Nephron (organoid): ENCODE measurements around the gene RASA4.
"Not testable (repeated sequence)": the region's sequence is repeated elsewhere in the genome, so short reads cannot be mapped to it uniquely, and the experiment has no call there.

Experiments
- H3K27ac Mint-ChIP-seq, 3 experiments: 2 replicates each; pipeline ENCODE4 v1.8.0; 2020; ENCODE audit warnings: mixed read lengths in 3 of 3, mild to moderate bottlenecking in 2 of 3, moderate library complexity in 1 of 3
- H3K27me3 Mint-ChIP-seq: 2 replicates; pipeline ENCODE4 v1.8.0; 2021; ENCODE audit warnings: low read depth, mild to moderate bottlenecking, moderate library complexity, mixed read lengths
- H3K36me3 Mint-ChIP-seq: 2 replicates; pipeline ENCODE4 v1.8.0; 2020; ENCODE audit warnings: low read depth, mixed read lengths
- H3K4me1 Mint-ChIP-seq: 2 replicates; pipeline ENCODE4 v1.8.0; 2020; ENCODE audit warnings: mixed read lengths
- H3K4me3 Mint-ChIP-seq, 3 experiments: 2 replicates each; pipeline ENCODE4 v1.8.0; 2020; ENCODE audit warnings: mild to moderate bottlenecking in 3 of 3, mixed read lengths in 3 of 3, moderate library complexity in 2 of 3
- H3K9me3 Mint-ChIP-seq: 2 replicates; pipeline ENCODE4 v1.8.0; 2020; ENCODE audit warnings: mixed read lengths

Gene RASA4

GRCh38 chr7:102613575-102614345 lies 2.8 kb downstream of the RASA4 start:
- H3K4me3 Mint-ChIP-seq: not testable (repeated sequence)

DNA sequence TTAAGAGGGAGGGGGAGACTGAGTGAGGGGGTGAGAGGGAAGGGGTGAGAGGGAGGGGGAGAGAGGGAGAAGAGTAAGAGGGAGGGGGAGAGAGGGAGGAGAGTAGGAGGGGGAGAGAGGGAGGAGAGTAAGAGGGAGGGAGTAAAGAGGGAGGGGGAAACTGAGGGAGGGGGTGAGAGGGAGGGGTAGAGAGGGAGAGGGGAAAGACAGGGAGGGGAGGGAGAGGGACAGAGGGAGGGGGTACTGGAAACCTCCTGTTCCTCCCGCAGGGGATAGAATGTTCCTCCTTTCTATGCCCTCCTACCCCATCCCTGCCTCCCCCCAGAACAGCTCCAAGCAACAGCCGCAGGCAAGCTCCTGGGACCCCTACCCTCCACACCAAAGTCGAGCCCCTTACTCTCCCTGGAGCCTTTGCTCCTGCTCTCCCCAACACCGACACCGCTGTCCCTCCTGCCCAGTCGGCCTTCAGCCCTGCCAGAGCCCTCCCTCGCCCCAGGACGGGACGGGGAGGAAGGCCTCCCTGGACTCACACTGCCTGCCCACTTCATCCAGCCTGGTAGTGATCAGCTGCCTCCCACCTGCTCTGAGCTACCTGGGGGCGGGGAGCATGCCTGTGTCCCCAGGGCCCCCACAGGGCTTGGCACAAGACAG lies 4.8 kb downstream of the RASA4 start:
- not testable (repeated sequence) for H3K27me3 Mint-ChIP-seq, H3K9me3 Mint-ChIP-seq, H3K27ac Mint-ChIP-seq, H3K36me3 Mint-ChIP-seq, H3K4me1 Mint-ChIP-seq
- peak overlapping the region in 1 of 3 experiments; percentile 61 for H3K4me3 Mint-ChIP-seq

More at GRCh38 chr7:102613575-102614345, 2.8 kb downstream of the RASA4 start:
- H3K4me1 Mint-ChIP-seq, H3K9me3 Mint-ChIP-seq, H3K27me3 Mint-ChIP-seq, H3K27ac Mint-ChIP-seq, H3K36me3 Mint-ChIP-seq: not testable (repeated sequence)

DNA sequence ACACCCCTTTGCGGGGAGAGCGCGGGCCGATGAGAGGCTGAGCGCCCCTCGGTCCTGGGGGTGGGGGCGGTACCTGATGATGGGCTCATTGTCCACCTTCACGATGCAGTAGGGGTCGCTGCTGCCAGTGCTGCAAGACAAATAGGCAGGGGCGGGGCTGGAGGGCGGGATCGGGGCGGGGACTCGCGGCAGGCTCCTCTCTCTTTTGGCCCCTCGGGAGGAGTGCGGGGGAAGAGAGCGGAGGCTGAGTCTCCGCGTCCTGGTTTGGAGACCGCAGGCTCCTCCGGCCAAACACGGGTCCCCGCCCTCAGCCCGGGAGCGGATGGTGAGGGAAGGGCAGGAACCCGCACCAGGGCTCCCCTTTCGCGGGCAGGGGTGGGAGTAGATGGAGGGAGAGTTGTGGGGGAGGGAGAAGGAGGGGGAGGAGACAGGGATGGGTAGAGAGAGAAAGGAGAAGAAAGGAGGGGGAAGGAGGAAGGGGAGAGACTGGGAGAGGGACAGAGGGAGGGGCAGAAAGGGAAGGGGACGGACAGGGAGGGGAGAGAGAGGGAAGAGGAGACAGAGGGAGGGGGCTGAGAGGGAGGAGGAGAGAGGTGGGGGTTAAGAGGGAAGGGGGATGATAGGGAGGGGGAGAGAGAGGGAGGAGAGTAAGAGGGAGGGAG lies 5.4 kb downstream of the RASA4 start:
- not testable (repeated sequence) for H3K36me3 Mint-ChIP-seq, H3K27ac Mint-ChIP-seq, H3K9me3 Mint-ChIP-seq, H3K27me3 Mint-ChIP-seq, H3K4me1 Mint-ChIP-seq, H3K4me3 Mint-ChIP-seq

DNA sequence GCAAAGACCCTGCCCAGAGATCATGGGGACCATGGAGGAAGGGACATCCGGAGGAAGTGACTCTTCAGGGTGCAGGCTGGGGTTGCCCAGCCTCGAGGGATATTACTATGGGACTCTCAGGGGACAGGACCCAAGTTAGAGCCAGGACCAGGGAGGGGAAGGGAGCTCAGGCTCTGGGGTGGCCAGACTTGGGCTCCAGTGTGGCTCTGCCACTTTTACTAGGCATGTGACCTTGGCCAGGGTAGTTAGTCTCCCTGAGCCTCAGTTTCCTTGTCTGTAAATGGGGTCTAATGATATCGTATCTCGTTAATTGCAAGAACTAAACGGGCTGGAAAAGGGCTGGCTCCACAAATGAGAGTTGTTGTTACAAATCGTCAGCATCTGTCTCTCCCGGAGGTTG lies 6.1 kb downstream of the RASA4 start:
- H3K36me3 Mint-ChIP-seq, H3K4me1 Mint-ChIP-seq, H3K27ac Mint-ChIP-seq, H3K9me3 Mint-ChIP-seq, H3K4me3 Mint-ChIP-seq, H3K27me3 Mint-ChIP-seq: not testable (repeated sequence)

- not testable (repeated sequence) for H3K9me3 Mint-ChIP-seq, H3K27me3 Mint-ChIP-seq, H3K36me3 Mint-ChIP-seq, H3K4me3 Mint-ChIP-seq, H3K27ac Mint-ChIP-seq, H3K4me1 Mint-ChIP-seq
Observed at GRCh38 chr7:102609734-102610133, 6.8 kb downstream of the RASA4 start.

DNA sequence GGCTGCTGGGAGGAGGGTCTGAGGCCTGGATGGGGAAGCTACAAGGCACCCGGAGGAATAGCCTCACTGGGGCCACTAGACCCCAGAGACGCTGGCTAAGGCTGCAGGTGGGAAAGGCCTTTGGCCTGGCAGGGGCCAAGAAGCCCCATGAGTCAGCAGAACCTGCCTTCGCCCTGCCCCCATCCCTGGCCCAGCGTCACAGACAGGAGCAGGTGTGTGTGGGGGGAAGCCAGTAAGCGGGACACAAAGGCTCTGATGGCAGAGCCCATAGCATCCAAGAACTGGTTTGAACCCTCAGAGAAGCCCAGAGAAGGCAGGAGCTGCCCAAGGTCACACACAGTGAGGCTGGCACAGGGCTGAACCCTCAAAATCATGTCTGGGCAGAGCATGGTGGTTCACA lies 9.7 kb downstream of the RASA4 start:
- H3K27ac Mint-ChIP-seq, H3K9me3 Mint-ChIP-seq, H3K4me1 Mint-ChIP-seq, H3K36me3 Mint-ChIP-seq, H3K4me3 Mint-ChIP-seq, H3K27me3 Mint-ChIP-seq: not testable (repeated sequence)

- not testable (repeated sequence) for H3K27me3 Mint-ChIP-seq, H3K9me3 Mint-ChIP-seq, H3K36me3 Mint-ChIP-seq, H3K4me1 Mint-ChIP-seq, H3K27ac Mint-ChIP-seq, H3K4me3 Mint-ChIP-seq
Observed at GRCh38 chr7:102604431-102605145, 12.0 kb downstream of the RASA4 start.

GRCh38 chr7:102602317-102602716 lies 14.2 kb downstream of the RASA4 start:
- not testable (repeated sequence) for H3K9me3 Mint-ChIP-seq, H3K27ac Mint-ChIP-seq, H3K4me1 Mint-ChIP-seq, H3K27me3 Mint-ChIP-seq, H3K36me3 Mint-ChIP-seq, H3K4me3 Mint-ChIP-seq

GRCh38 chr7:102599699-102600098 lies 16.9 kb downstream of the RASA4 start:
- not testable (repeated sequence) for H3K27me3 Mint-ChIP-seq, H3K36me3 Mint-ChIP-seq, H3K4me1 Mint-ChIP-seq, H3K27ac Mint-ChIP-seq, H3K4me3 Mint-ChIP-seq, H3K9me3 Mint-ChIP-seq

GRCh38 chr7:102596036-102596435 lies 20.5 kb downstream of the RASA4 start:
- not testable (repeated sequence) for H3K27me3 Mint-ChIP-seq, H3K27ac Mint-ChIP-seq, H3K4me1 Mint-ChIP-seq, H3K9me3 Mint-ChIP-seq, H3K36me3 Mint-ChIP-seq, H3K4me3 Mint-ChIP-seq

DNA sequence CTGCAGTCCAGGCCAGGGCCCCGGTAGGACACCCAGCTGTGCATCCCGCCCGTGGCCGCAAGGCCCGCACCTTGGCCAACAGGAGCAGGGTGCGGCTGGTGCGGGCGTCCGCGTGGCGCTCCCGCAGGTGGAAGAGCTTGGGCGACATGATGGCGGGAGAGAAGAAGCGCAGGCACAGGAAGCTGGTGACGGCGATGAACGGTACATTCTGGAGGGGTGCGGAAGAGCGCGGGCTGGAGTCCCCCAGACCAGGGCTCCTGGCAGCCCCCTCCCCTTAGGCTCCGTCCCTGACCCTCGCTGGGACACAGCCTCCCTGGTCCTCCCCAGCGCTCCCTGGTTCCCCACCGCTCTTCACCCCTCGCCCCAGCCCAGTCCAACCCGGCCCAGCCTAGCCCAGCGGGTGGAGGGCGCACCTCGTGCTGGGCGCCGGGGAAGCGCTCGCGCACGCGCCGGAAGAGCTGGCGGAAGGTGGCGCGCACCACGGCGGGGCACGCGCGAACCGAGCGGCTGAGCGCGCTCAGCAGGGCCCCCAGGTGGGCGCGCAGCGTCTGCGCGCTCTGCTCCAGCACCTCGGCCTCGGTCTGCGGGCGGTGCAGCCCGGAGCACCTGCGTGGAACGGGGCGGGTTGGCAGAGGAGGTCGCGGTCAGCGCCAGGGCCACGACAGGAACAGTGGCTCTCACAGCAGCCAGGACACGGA lies 22.8 kb downstream of the RASA4 start:
- not testable (repeated sequence) for H3K4me1 Mint-ChIP-seq, H3K27me3 Mint-ChIP-seq, H3K27ac Mint-ChIP-seq, H3K9me3 Mint-ChIP-seq, H3K36me3 Mint-ChIP-seq, H3K4me3 Mint-ChIP-seq

- H3K4me3 Mint-ChIP-seq, H3K9me3 Mint-ChIP-seq, H3K27ac Mint-ChIP-seq: not testable (repeated sequence)
Observed at GRCh38 chr7:102592477-102593019, 24.0 kb downstream of the RASA4 start.

DNA sequence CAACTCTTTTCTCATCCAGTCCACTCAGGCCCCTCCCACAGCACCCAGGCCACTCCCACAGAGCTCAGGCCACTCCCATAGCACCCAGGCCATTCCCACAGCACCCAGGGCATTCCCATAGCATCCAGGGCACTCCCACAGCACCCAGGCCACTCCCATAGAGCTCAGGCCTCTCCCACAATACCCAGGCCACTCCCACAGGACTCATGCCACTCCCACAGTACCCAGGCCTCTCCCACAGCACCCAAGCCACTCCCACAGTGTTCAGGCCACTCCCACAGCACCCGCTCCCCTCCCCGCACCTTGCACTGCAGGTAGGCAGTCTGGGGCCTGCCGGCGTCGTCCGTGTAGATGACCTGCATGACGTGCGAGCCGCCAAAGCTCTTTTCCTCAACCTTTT lies 26.7 kb downstream of the RASA4 start:
- not testable (repeated sequence) for H3K27me3 Mint-ChIP-seq, H3K4me1 Mint-ChIP-seq, H3K4me3 Mint-ChIP-seq, H3K9me3 Mint-ChIP-seq, H3K27ac Mint-ChIP-seq, H3K36me3 Mint-ChIP-seq

More at GRCh38 chr7:102592477-102593019, 24.0 kb downstream of the RASA4 start:
- H3K36me3 Mint-ChIP-seq, H3K27me3 Mint-ChIP-seq, H3K4me1 Mint-ChIP-seq: not testable (repeated sequence)

DNA sequence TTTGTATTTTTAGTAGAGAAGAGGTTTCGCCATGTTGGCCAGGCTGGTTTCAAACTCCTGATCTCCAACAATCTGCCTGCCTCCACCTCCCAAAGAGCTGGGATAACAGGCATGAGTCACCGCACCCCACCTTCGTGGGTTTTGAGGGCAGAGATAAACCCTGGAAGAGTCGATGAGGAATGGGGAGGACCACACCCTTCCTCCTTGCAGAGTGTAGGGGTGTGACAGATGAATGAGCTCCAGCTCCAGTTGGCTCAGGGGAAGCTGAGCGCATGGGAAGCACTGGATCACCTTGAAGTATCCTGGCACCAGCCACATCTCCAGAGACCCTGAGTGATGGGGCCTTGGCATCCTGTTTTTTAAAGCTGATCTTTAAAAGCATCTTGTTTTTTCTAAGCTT lies 33.1 kb downstream of the RASA4 start:
- not testable (repeated sequence) for H3K4me3 Mint-ChIP-seq, H3K27me3 Mint-ChIP-seq, H3K27ac Mint-ChIP-seq, H3K4me1 Mint-ChIP-seq, H3K36me3 Mint-ChIP-seq, H3K9me3 Mint-ChIP-seq
